SK-N-SH treated with all-trans-retinoic acid at 6 μM for 48 hours (cell line): ENCODE data around the gene KLF3.

Experiments used
- OSR1 ChIP-seq: fragments of 250-450 bp; sonication (Bioruptor Pico); IDR thresholded peaks from 2 replicates; pipeline ENCODE4 v1.8.0; 2022; ENCODE audit warnings: moderate library complexity, mild to moderate bottlenecking, inconsistent platforms
- PATZ1 ChIP-seq: fragments of 250-450 bp; sonication (Bioruptor Pico); IDR thresholded peaks from 2 replicates; pipeline ENCODE4 v1.8.0; 2020; ENCODE audit warnings: mild to moderate bottlenecking, moderate library complexity, borderline replicate concordance
- TCF4 ChIP-seq: fragments of 250-450 bp; sonication (Bioruptor Pico); IDR thresholded peaks from 2 replicates; pipeline ENCODE4 v1.8.0; 2021; ENCODE audit warnings: mild to moderate bottlenecking, moderate library complexity, borderline replicate concordance

DNA sequence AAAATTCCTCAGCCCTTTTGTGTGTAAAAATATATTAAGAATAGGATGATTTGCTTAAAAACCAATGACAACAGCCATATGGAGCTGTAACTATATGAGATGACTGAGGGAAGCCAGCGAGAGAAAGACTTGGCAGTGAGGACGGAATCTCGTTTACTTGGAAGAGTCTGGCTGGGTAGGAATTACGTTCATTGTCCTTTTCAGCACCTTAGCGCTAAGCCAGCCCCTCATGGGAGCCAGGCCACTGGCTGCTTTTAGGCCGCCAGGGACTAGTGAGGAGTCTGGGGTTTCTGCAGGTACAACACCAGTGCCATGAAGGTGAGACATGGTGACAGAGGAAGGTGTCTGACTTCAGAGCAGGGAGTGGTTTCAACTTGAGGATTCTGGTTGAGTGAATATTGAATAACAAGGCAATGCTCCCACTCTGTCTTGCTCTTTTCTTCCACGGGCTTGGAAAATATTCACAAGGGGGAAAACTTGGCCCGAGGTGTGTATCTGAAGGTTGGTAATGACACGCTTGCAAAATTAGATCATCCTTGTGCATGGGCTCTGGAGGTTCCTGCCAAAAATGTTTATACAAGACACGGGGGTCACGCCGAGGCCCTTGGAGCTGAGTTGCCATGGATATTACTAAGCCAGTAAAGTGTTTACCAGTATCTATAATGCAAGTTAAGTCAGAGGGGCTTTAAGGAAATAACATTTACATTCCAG is 17.4 kb downstream of the KLF3 start:
- no peak for TF ChIP-seq PATZ1 (CRISPR knock-in tag)
- TF ChIP-seq OSR1 (CRISPR knock-in tag) = no peak
- TF ChIP-seq TCF4 (CRISPR knock-in tag) = no peak
